Measurements from ENCODE around the gene FAM163A.

The FAM163A gene

GRCh38 chr1:179794669-179795068 lies 51.6 kb downstream of the FAM163A start:
- no peak overlapping the region for H2AFZ ChIP-seq (ENCODE audit: low read length)
- H3K9ac ChIP-seq (ENCODE audit: low read length) = no peak overlapping the region
- H3K36me3 ChIP-seq (ENCODE audit: insufficient read depth, low read length) = no peaks in the 10 kb centered on the region
- H3K9me2 ChIP-seq (ENCODE audit: low read depth, low read length) = no peaks in the 10 kb centered on the region
- H3K4me2 ChIP-seq (ENCODE audit: low read length) = no peak overlapping the region
- no peak overlapping the region for H3K27ac ChIP-seq (ENCODE audit: low read depth, low read length, poor library complexity, severe bottlenecking)
- no peaks in the 10 kb centered on the region for H3K79me2 ChIP-seq (ENCODE audit: insufficient read depth, low read length)
- TF ChIP-seq CTCF (IDR thresholded peaks at IDR 0.05; ENCODE audit: low read length) (no peak), EZH2 (IDR thresholded peaks at IDR 0.05; ENCODE audit: borderline replicate concordance, low read length) (no peak)
- H3K4me1 ChIP-seq (ENCODE audit: insufficient read depth, low read length, severe bottlenecking) = no peaks in the 10 kb centered on the region
- H3K9me3 ChIP-seq (ENCODE audit: low read length) = no peaks in the 10 kb centered on the region
- no peaks in the 10 kb centered on the region for H3F3A ChIP-seq (ENCODE audit: insufficient read depth, low read length)
- 0 out of 2 replicates have a peak, but pooled peaks cover 4% of the 10 kb centered on the region for H3K27me3 ChIP-seq (ENCODE audit: insufficient read depth, low read length)
- no peak overlapping the region for H3K4me3 ChIP-seq (ENCODE audit: low read depth, low read length, poor library complexity, severe bottlenecking)
- no peaks in the 10 kb centered on the region for H4K20me1 ChIP-seq (ENCODE audit: insufficient read depth, low read length)

- no peaks in the 10 kb centered on the region for H3K9me3 ChIP-seq (ENCODE audit: low read length)
- no peaks in the 10 kb centered on the region for H3K79me2 ChIP-seq (ENCODE audit: insufficient read depth, low read length)
- no peak overlapping the region for H3K9ac ChIP-seq (ENCODE audit: low read length)
- H3K4me1 ChIP-seq (ENCODE audit: insufficient read depth, low read length, severe bottlenecking) = no peaks in the 10 kb centered on the region
- no peaks in the 10 kb centered on the region for H3K9me2 ChIP-seq (ENCODE audit: low read depth, low read length)
- TF ChIP-seq CTCF (IDR thresholded peaks at IDR 0.05; ENCODE audit: low read length) = no peak
- TF ChIP-seq EZH2 (IDR thresholded peaks at IDR 0.05; ENCODE audit: borderline replicate concordance, low read length) = no peak
- H3K36me3 ChIP-seq (ENCODE audit: insufficient read depth, low read length) = no peaks in the 10 kb centered on the region
- H3K27ac ChIP-seq (ENCODE audit: low read depth, low read length, poor library complexity, severe bottlenecking) = no peak overlapping the region
- no peak overlapping the region for H3K4me3 ChIP-seq (ENCODE audit: low read depth, low read length, poor library complexity, severe bottlenecking)
- H2AFZ ChIP-seq (ENCODE audit: low read length) = no peak overlapping the region
- 0 out of 2 replicates have a peak, but pooled peaks cover 4% of the 10 kb centered on the region for H3K27me3 ChIP-seq (ENCODE audit: insufficient read depth, low read length)
- H3K4me2 ChIP-seq (ENCODE audit: low read length) = no peak overlapping the region
- no peaks in the 10 kb centered on the region for H3F3A ChIP-seq (ENCODE audit: insufficient read depth, low read length)
- H4K20me1 ChIP-seq (ENCODE audit: insufficient read depth, low read length) = no peaks in the 10 kb centered on the region
Measured at GRCh38 chr1:179798213-179798863, 55.2 kb downstream of the FAM163A start.

- Histone ChIP-seq H3F3A (ENCODE audit: insufficient read depth, low read length) (no peaks in the 10 kb centered on the region), H4K20me1 (ENCODE audit: insufficient read depth, low read length) (no peaks in the 10 kb centered on the region), H3K9ac (ENCODE audit: low read length) (no peak overlapping the region), H3K9me2 (ENCODE audit: low read depth, low read length) (no peaks in the 10 kb centered on the region), H2AFZ (ENCODE audit: low read length) (no peak overlapping the region), H3K36me3 (ENCODE audit: insufficient read depth, low read length) (no peaks in the 10 kb centered on the region), H3K27me3 (ENCODE audit: insufficient read depth, low read length) (0 out of 2 replicates have a peak, but pooled peaks cover 4% of the 10 kb centered on the region), H3K4me1 (ENCODE audit: insufficient read depth, low read length, severe bottlenecking) (no peaks in the 10 kb centered on the region), H3K79me2 (ENCODE audit: insufficient read depth, low read length) (no peaks in the 10 kb centered on the region), H3K4me2 (ENCODE audit: low read length) (no peak overlapping the region), H3K9me3 (ENCODE audit: low read length) (no peaks in the 10 kb centered on the region), H3K27ac (ENCODE audit: low read depth, low read length, poor library complexity, severe bottlenecking) (no peak overlapping the region), H3K4me3 (ENCODE audit: low read depth, low read length, poor library complexity, severe bottlenecking) (no peak overlapping the region)
- TF ChIP-seq EZH2 (IDR thresholded peaks at IDR 0.05; ENCODE audit: borderline replicate concordance, low read length) (no peak), CTCF (IDR thresholded peaks at IDR 0.05; ENCODE audit: low read length) (no peak)
Measured at GRCh38 chr1:179798864-179799516, 55.9 kb downstream of the FAM163A start.
